Measurements from ENCODE around the gene ALK.

DNA sequence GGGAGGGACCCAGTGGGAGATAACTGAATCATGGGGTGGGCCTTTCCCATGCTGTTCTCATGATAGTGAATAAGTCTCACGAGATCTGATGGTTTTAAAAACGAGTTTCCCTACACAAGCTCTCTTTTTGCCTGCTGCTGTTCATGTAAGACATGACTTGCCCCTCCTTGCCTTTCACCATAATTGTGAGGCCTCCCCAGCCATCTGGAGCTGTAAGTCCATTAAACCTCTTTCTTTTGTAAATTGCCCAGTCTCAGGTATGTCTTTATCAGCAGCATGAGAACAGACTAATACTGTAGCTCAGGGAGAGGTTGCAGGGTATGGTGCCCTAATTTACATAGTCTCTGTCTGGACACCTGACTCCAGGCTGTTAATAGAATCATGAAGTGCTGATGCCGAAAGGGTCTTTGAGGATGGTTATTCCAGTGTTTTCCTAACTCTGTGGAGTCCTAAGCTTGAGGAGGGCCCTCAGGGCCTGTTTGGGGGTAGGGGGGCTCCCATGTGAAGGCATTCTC lies 343.2 kb downstream of the ALK start:
- TF ChIP-seq, protein P1, sequence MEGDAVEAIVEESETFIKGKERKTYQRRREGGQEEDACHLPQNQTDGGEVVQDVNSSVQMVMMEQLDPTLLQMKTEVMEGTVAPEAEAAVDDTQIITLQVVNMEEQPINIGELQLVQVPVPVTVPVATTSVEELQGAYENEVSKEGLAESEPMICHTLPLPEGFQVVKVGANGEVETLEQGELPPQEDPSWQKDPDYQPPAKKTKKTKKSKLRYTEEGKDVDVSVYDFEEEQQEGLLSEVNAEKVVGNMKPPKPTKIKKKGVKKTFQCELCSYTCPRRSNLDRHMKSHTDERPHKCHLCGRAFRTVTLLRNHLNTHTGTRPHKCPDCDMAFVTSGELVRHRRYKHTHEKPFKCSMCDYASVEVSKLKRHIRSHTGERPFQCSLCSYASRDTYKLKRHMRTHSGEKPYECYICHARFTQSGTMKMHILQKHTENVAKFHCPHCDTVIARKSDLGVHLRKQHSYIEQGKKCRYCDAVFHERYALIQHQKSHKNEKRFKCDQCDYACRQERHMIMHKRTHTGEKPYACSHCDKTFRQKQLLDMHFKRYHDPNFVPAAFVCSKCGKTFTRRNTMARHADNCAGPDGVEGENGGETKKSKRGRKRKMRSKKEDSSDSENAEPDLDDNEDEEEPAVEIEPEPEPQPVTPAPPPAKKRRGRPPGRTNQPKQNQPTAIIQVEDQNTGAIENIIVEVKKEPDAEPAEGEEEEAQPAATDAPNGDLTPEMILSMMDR (IDR thresholded peaks at IDR 0.05) = no peak
- TF ChIP-seq POLR2AphosphoS5 (IDR thresholded peaks at IDR 0.05) = no peak
- TF ChIP-seq EP300 (IDR thresholded peaks at IDR 0.05) = no peak

Data from sigmoid colon (tissue), 4 donors.